H1 (cell line): ENCODE measurements around the gene DNASE2B. TPM values are rescaled to one million over a fixed set of nuclear protein-coding genes. Genes with fewer than 3 reads are reported as not detected.

Experiments
- CHD2 ChIP-seq: IDR thresholded peaks from 2 replicates; pipeline ENCODE4 v1.6.1; 2012; ENCODE audit warnings: low read length, improper control_type of control experiment
- SIX5 ChIP-seq: IDR thresholded peaks from 2 replicates; pipeline ENCODE4 v1.6.1; 2011; ENCODE audit warnings: mild to moderate bottlenecking, low read depth, low read length
- TCF12 ChIP-seq: IDR thresholded peaks from 2 replicates; pipeline ENCODE4 v1.6.1; 2011; ENCODE audit warnings: low read depth, mild to moderate bottlenecking, low read length
- polyA plus RNA-seq, 7 experiments: library from polyadenylated mRNA; depleted of rRNA in 3 of 7; stranded (reverse) in 5 of 7; unstranded in 2 of 7; fragments of >200 nt in 5 of 7; fragments of 200-250 nt in 2 of 7; gene quantifications; 1 replicate in 5 of 7; 2 replicates in 1 of 7; 4 replicates in 1 of 7; pipeline versions ENCODE4 v1.2.1 to v1.2.3, GENCODE V29; 2011 to 2013; ENCODE audit warnings: missing spikeins in 2 of 7, mixed read lengths in 2 of 7
- total RNA-seq: library from RNA; stranded (reverse); fragmentation: NEBNext Ultra II Directional; extraction: Animal tissue kit (Norgen Biotek cat#: 25700); gene quantifications from 2 replicates; pipeline ENCODE4 v1.2.1, GENCODE V29; 2021

Gene DNASE2B
- total and polyA plus RNA-seq, 2 of the 8 experiments (the other 6 are each of a cell fraction or from before 2014, with no cell fraction given) = not detected

DNA sequence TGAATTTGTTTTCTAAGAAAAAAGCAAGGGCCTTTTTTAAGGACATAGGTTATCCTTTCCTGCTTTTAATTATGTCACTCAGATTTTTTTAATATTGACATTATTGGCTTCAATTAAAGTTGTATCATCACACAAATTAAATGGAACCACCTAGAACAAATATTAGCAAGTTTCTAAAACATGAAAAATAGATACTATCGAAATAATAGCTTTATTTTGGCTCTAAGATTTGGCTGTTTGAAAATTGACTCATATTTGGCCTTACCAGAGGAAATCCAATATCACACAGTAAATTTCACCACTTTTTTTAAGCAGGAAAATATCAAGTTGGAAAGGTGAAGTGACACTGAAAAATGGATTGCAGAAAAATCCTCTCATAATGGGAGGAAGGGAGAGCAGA is 9.2 kb downstream of the DNASE2B start (continued):
- no peak for TF ChIP-seq TCF12
- no peak for TF ChIP-seq SIX5
- no peak for TF ChIP-seq CHD2
